ENCODE data around the gene REEP2. TPM values are rescaled to one million over a fixed set of nuclear protein-coding genes. Genes with fewer than 3 reads are reported as not detected.

The REEP2 gene
- total and polyA plus RNA-seq, 2 experiments from 2014 or later: 0.66 to 0.67 TPM

- H3K27me3 ChIP-seq: no peaks in the 10 kb centered on the region
- H2AFZ ChIP-seq: no peak overlapping the region
- no peak for TF ChIP-seq CTCF (IDR thresholded peaks at IDR 0.05; ENCODE audit: poor library complexity)
- no peak for TF ChIP-seq EZH2 (IDR thresholded peaks at IDR 0.05; ENCODE audit: borderline replicate concordance)
- no peaks in the 10 kb centered on the region for H3K9me3 ChIP-seq (ENCODE audit: low read depth)
- H3K27ac ChIP-seq: no peak overlapping the region
- no peaks in the 10 kb centered on the region for H3K79me2 ChIP-seq
- no peaks in the 10 kb centered on the region for H4K20me1 ChIP-seq (ENCODE audit: insufficient read depth, poor library complexity, severe bottlenecking)
- DNase-seq (ENCODE audit: low spot score): no peak
- no peak overlapping the region for H3K4me2 ChIP-seq
- no peaks in the 10 kb centered on the region for H3K36me3 ChIP-seq (replicated peaks; ENCODE audit: insufficient read depth, low read depth)
- no peaks in the 10 kb centered on the region for H3K9me2 ChIP-seq (replicated peaks; ENCODE audit: insufficient read depth)
- 97% methylated on average over 5 of the region's 5 CpGs for WGBS (ENCODE audit: low lambda C conversion rate, missing lambda C conversion rate)
- no peak overlapping the region for H3K4me3 ChIP-seq
- no peaks in the 10 kb centered on the region for H3K4me1 ChIP-seq (ENCODE audit: insufficient read depth)
Measured at GRCh38 chr5:138450971-138451370, 12.1 kb downstream of the REEP2 start.

GRCh38 chr5:138452720-138453119 is 13.9 kb downstream of the REEP2 start:
- TF ChIP-seq EZH2phosphoT487 (IDR thresholded peaks at IDR 0.05; ENCODE audit: low read depth, severe bottlenecking, unreplicated experiment): no peak
- DNase-seq (ENCODE audit: low spot score): no peak
- no peaks in the 10 kb centered on the region for H4K20me1 ChIP-seq (ENCODE audit: insufficient read depth, poor library complexity, severe bottlenecking)
- 90% methylated on average over 6 of the region's 6 CpGs for WGBS (ENCODE audit: low lambda C conversion rate, missing lambda C conversion rate)
- H3K4me1 ChIP-seq (ENCODE audit: insufficient read depth): no peaks in the 10 kb centered on the region
- no peaks in the 10 kb centered on the region for H3K79me2 ChIP-seq
- no peak overlapping the region for H3K27ac ChIP-seq
- H3K9me3 ChIP-seq (ENCODE audit: low read depth): no peaks in the 10 kb centered on the region
- no peak overlapping the region for H2AFZ ChIP-seq
- H3K27me3 ChIP-seq: no peaks in the 10 kb centered on the region
- no peaks in the 10 kb centered on the region for H3K36me3 ChIP-seq (replicated peaks; ENCODE audit: insufficient read depth, low read depth)
- H3K4me3 ChIP-seq: no peak overlapping the region
- no peak overlapping the region for H3K4me2 ChIP-seq
- H3K9me2 ChIP-seq (replicated peaks; ENCODE audit: insufficient read depth): no peaks in the 10 kb centered on the region

GRCh38 chr5:138453590-138453989 is 14.7 kb downstream of the REEP2 start:
- Histone ChIP-seq H4K20me1 (ENCODE audit: insufficient read depth, poor library complexity, severe bottlenecking) (no peaks in the 10 kb centered on the region), H3K4me1 (ENCODE audit: insufficient read depth) (no peaks in the 10 kb centered on the region), H3K36me3 (replicated peaks; ENCODE audit: insufficient read depth, low read depth) (no peaks in the 10 kb centered on the region), H3K9me3 (ENCODE audit: low read depth) (no peaks in the 10 kb centered on the region), H3K27me3 (no peaks in the 10 kb centered on the region), H3K9me2 (replicated peaks; ENCODE audit: insufficient read depth) (no peaks in the 10 kb centered on the region), H2AFZ (no peak overlapping the region), H3K79me2 (no peaks in the 10 kb centered on the region), H3K27ac (no peak overlapping the region), H3K4me2 (no peak overlapping the region), H3K4me3 (no peak overlapping the region)
- 91% methylated on average over 13 of the region's 13 CpGs for WGBS (ENCODE audit: low lambda C conversion rate, missing lambda C conversion rate)
- no peak for TF ChIP-seq EZH2phosphoT487 (IDR thresholded peaks at IDR 0.05; ENCODE audit: low read depth, severe bottlenecking, unreplicated experiment)
- no peak for TF ChIP-seq CTCF (IDR thresholded peaks at IDR 0.05; ENCODE audit: poor library complexity)
- no peak for TF ChIP-seq EZH2 (IDR thresholded peaks at IDR 0.05; ENCODE audit: borderline replicate concordance)
- DNase-seq (ENCODE audit: low spot score): no peak

- WGBS (ENCODE audit: low lambda C conversion rate, missing lambda C conversion rate): 90% methylated on average over 8 of the region's 8 CpGs
- Histone ChIP-seq H2AFZ (no peak overlapping the region), H3K4me1 (ENCODE audit: insufficient read depth) (no peaks in the 10 kb centered on the region), H3K36me3 (replicated peaks; ENCODE audit: insufficient read depth, low read depth) (no peaks in the 10 kb centered on the region), H3K27me3 (no peaks in the 10 kb centered on the region), H3K4me3 (no peak overlapping the region), H3K27ac (no peak overlapping the region), H4K20me1 (ENCODE audit: insufficient read depth, poor library complexity, severe bottlenecking) (no peaks in the 10 kb centered on the region), H3K79me2 (no peaks in the 10 kb centered on the region), H3K9me2 (replicated peaks; ENCODE audit: insufficient read depth) (no peaks in the 10 kb centered on the region), H3K4me2 (no peak overlapping the region), H3K9me3 (ENCODE audit: low read depth) (no peaks in the 10 kb centered on the region)
- DNase-seq (ENCODE audit: low spot score): no peak
- TF ChIP-seq EZH2 (IDR thresholded peaks at IDR 0.05; ENCODE audit: borderline replicate concordance): no peak
- TF ChIP-seq EZH2phosphoT487 (IDR thresholded peaks at IDR 0.05; ENCODE audit: low read depth, severe bottlenecking, unreplicated experiment): no peak
- no peak for TF ChIP-seq CTCF (IDR thresholded peaks at IDR 0.05; ENCODE audit: poor library complexity)
Measured at GRCh38 chr5:138454121-138454520, 15.3 kb downstream of the REEP2 start.
